Stimulated activated naive CD4-positive, alpha-beta T cell (primary cell): ENCODE results near the gene ARSD.
"Not testable (repeated sequence)": the region's sequence is repeated elsewhere in the genome, so short reads cannot be mapped to it uniquely, and the experiment has no call there.

Source experiments
- DNase-seq, 6 experiments: peaks; one replicate each; lab custom pipeline; 2025; lab: John Stamatoyannopoulos, UW

The ARSD gene

GRCh38 chrX:2933125-2933900 is 4.2 kb upstream of the ARSD start:
- no peak for DNase-seq

GRCh38 chrX:2931612-2932011 is 2.5 kb upstream of the ARSD start:
- DNase-seq, result no peak

- no peak for DNase-seq
These were observed 2.0 kb upstream of the ARSD start for GRCh38 chrX:2931155-2931554.

GRCh38 chrX:2928191-2928582 is 952 bp downstream of the ARSD start:
- DNase-seq, result no peak

GRCh38 chrX:2926664-2927275 is 2.4 kb downstream of the ARSD start:
- no peak for DNase-seq

- DNase-seq, result not testable (repeated sequence)
These were observed 2.9 kb downstream of the ARSD start for GRCh38 chrX:2926255-2926654.

- no peak for DNase-seq
These were observed 5.0 kb downstream of the ARSD start for GRCh38 chrX:2924151-2924550.

- no peak for DNase-seq
These were observed 7.4 kb downstream of the ARSD start for GRCh38 chrX:2921750-2922149.

GRCh38 chrX:2921193-2921592 is 7.9 kb downstream of the ARSD start:
- no peak for DNase-seq

GRCh38 chrX:2917767-2918166 is 11.4 kb downstream of the ARSD start:
- DNase-seq, result no peak

- no peak for DNase-seq
These were observed 16.0 kb downstream of the ARSD start for GRCh38 chrX:2913118-2913517.

- DNase-seq, result no peak
These were observed 19.0 kb downstream of the ARSD start for GRCh38 chrX:2910109-2910508.

- DNase-seq, result no peak
These were observed 20.9 kb downstream of the ARSD start for GRCh38 chrX:2908125-2908685.

- DNase-seq, result no peak
These were observed 21.8 kb downstream of the ARSD start for GRCh38 chrX:2907295-2907694.

- no peak for DNase-seq
These were observed 25.8 kb downstream of the ARSD start for GRCh38 chrX:2903366-2903765.

GRCh38 chrX:2902841-2903240 is 26.3 kb downstream of the ARSD start:
- no peak for DNase-seq

GRCh38 chrX:2901367-2902036 is 27.6 kb downstream of the ARSD start:
- DNase-seq, result no peak

GRCh38 chrX:2898846-2899512 is 30.2 kb downstream of the ARSD start:
- DNase-seq, result no peak

GRCh38 chrX:2897690-2898623 is 31.2 kb downstream of the ARSD start:
- DNase-seq, result not testable (repeated sequence)

GRCh38 chrX:2897311-2897689 is 31.8 kb downstream of the ARSD start:
- no peak for DNase-seq

- no peak for DNase-seq
These were observed 34.2 kb downstream of the ARSD start for GRCh38 chrX:2894885-2895292.
